HCT116 (cell line): ENCODE results near the gene RSAD2. TPM values are rescaled to one million over a fixed set of nuclear protein-coding genes. Genes with fewer than 3 reads are reported as not detected.

Experiments
- ATAC-seq: fragments of 200-7000 bp; cut with Tn5 transposase; 2 replicates; pipeline ENCODE4 v1.9.1; 2020; ENCODE audit warnings: mild to moderate bottlenecking, moderate library complexity
- BruUV-seq: library from RNA; stranded (reverse); fragments of 400-500 nt; replicated peaks from 2 replicates; lab custom pipeline; 2021; lab: Mats Ljungman, UMichigan
- CTCF ChIA-PET: fragments of 300-600 bp; sonication (Branson Sonifier 250); formaldehyde crosslinking; loops from one replicate; lab custom pipeline; 2021; ENCODE audit warnings: antibody characterized with exemption; lab: Charles Lee
- POLR2A ChIA-PET: fragments of 300-600, 350-600 bp; sonication (Branson Sonifier 250); formaldehyde crosslinking; loops from one replicate; lab custom pipeline; 2021; ENCODE audit warnings: antibody characterized with exemption; lab: Charles Lee
- RAD21 ChIA-PET, 2 experiments: fragments of 300-600 bp; sonication (Branson Sonifier 250); formaldehyde crosslinking; loops; one replicate each; lab custom pipeline; 2023; ENCODE audit warnings: low total read pairs in 2 of 2; ENCODE audit not compliant: uncharacterized antibody in 2 of 2, unreplicated experiment in 2 of 2, low non-redundant PET in 1 of 2; lab: Charles Lee
- DNase-seq: peaks from one replicate; pipeline ENCODE4 v3.0.0-alpha.2; 2010; ENCODE audit warnings: low read depth, low spot score
- H2AFZ ChIP-seq: fragments of 200-600 bp; shearing (Covaris generic), sonication (generic); 2 replicates; pipeline ENCODE4 v1.6.1; 2017; ENCODE audit warnings: low read depth, mixed run types, mixed read lengths, antibody characterized with exemption, low read length; ENCODE audit not compliant: poor library complexity, severe bottlenecking
- H3K27ac ChIP-seq: 2 replicates; pipeline ENCODE4 v1.5.1; 2012; ENCODE audit warnings: low read depth, low read length
- H3K27me3 ChIP-seq: fragments of 200-600 bp; sonication (generic); 2 replicates; pipeline ENCODE4 v1.6.1; 2016; ENCODE audit warnings: mixed run types, low read length, mixed read lengths; ENCODE audit not compliant: insufficient read depth
- H3K36me3 ChIP-seq, 2 experiments: fragments of 200-500 bp in 1 of 2; fragments of 200-600 bp in 1 of 2; sonication (Bioruptor generic) in 1 of 2; sonication (generic) in 1 of 2; 2 replicates each; pipeline versions ENCODE4 v1.5.1 to v1.6.1; 2014 to 2016; ENCODE audit warnings: low read length in 2 of 2, inconsistent platforms in 1 of 2, mixed read lengths in 1 of 2, mixed run types in 1 of 2; ENCODE audit not compliant: insufficient read depth in 2 of 2, control insufficient read depth in 1 of 2
- H3K4me1 ChIP-seq, 2 experiments: fragments of 200-600 bp in 1 of 2; sonication (generic) in 1 of 2; 2 replicates each; pipeline versions ENCODE4 v1.5.1 to v1.6.1; 2012 to 2017; ENCODE audit warnings: low read length in 2 of 2, inconsistent platforms in 1 of 2, mild to moderate bottlenecking in 1 of 2, mixed read lengths in 1 of 2, mixed run types in 1 of 2, moderate library complexity in 1 of 2; ENCODE audit not compliant: insufficient read depth in 2 of 2, control insufficient read depth in 1 of 2
- H3K4me2 ChIP-seq: fragments of 200-600 bp; sonication (generic); 2 replicates; pipeline ENCODE4 v1.6.1; 2017; ENCODE audit warnings: mixed run types, low read length, mixed read lengths
- H3K4me3 ChIP-seq, 2 experiments: fragments of 200-600 bp in 1 of 2; sonication (generic) in 1 of 2; replicated peaks in 1 of 2; 2 replicates each; pipeline ENCODE4 v1.5.1; 2011 to 2016; ENCODE audit warnings: low read length in 2 of 2, control low read depth in 1 of 2, low read depth in 1 of 2, mild to moderate bottlenecking in 1 of 2, mixed read lengths in 1 of 2, mixed run types in 1 of 2
- H3K79me2 ChIP-seq: fragments of 200-600 bp; sonication (generic); 2 replicates; pipeline ENCODE4 v1.6.1; 2017; ENCODE audit warnings: mild to moderate bottlenecking, mixed run types, low read length, moderate library complexity, mixed read lengths; ENCODE audit not compliant: insufficient read depth
- H3K9ac ChIP-seq: fragments of 200-600 bp; sonication (generic); 2 replicates; pipeline ENCODE4 v1.6.1; 2016; ENCODE audit warnings: low read length, mixed read lengths
- H3K9me2 ChIP-seq: fragments of 200-600 bp; sonication (generic), shearing (Covaris generic); 2 replicates; pipeline ENCODE4 v1.6.1; 2017; ENCODE audit warnings: mixed run types, mild to moderate bottlenecking, moderate library complexity; ENCODE audit not compliant: insufficient read depth
- H3K9me3 ChIP-seq, 2 experiments: fragments of 200-500 bp in 1 of 2; fragments of 200-600 bp in 1 of 2; sonication (Bioruptor generic) in 1 of 2; sonication (generic) in 1 of 2; 2 replicates each; pipeline ENCODE4 v1.6.1; 2014 to 2017; ENCODE audit warnings: low read length in 2 of 2, mixed read lengths in 2 of 2, inconsistent platforms in 1 of 2, low read depth in 1 of 2, mild to moderate bottlenecking in 1 of 2, mixed run types in 1 of 2, moderate library complexity in 1 of 2; ENCODE audit not compliant: control insufficient read depth in 1 of 2, insufficient read depth in 1 of 2
- H4K20me1 ChIP-seq: fragments of 200-600 bp; sonication (generic), shearing (Covaris generic); 2 replicates; pipeline ENCODE4 v1.6.1; 2017; ENCODE audit warnings: mixed run types, mild to moderate bottlenecking, moderate library complexity; ENCODE audit not compliant: insufficient read depth
- ATF3 ChIP-seq: IDR thresholded peaks from 2 replicates; pipeline ENCODE4 v1.6.1; 2012
- CBX3 ChIP-seq: IDR thresholded peaks from 2 replicates; pipeline ENCODE4 v1.6.1; 2012; ENCODE audit warnings: low read depth
- CEBPB ChIP-seq: IDR thresholded peaks from 2 replicates; pipeline ENCODE4 v1.6.1; 2012; ENCODE audit warnings: low read depth
- CTCF ChIP-seq, 3 experiments: fragments of 200-600 bp in 1 of 3; sonication (generic) in 1 of 3; IDR thresholded peaks in 2 of 3; conservative IDR thresholded peaks in 1 of 3; 2 replicates each; pipeline ENCODE4 v1.5.1; 2012 to 2017; ENCODE audit warnings: low read depth in 2 of 3, low read length in 2 of 3, antibody characterized with exemption in 1 of 3, borderline replicate concordance in 1 of 3, control low read depth in 1 of 3, mild to moderate bottlenecking in 1 of 3, mixed read lengths in 1 of 3, mixed run types in 1 of 3, moderate library complexity in 1 of 3; ENCODE audit not compliant: insufficient read depth in 1 of 3
- EZH2 ChIP-seq: fragments of 200-600 bp; sonication (generic); IDR thresholded peaks from 2 replicates; pipeline ENCODE4 v1.6.1; 2017; ENCODE audit warnings: antibody characterized with exemption, mixed run types
- EZH2phosphoT487 ChIP-seq: fragments of 200-600 bp; IDR thresholded peaks from 2 replicates; pipeline ENCODE4 v1.6.1; 2018; ENCODE audit warnings: antibody characterized with exemption, borderline replicate concordance
- FOSL1 ChIP-seq: IDR thresholded peaks from 2 replicates; pipeline ENCODE4 v1.6.1; 2012; ENCODE audit warnings: low read depth
- MAX ChIP-seq: IDR thresholded peaks from 2 replicates; pipeline ENCODE4 v1.6.1; 2012
- POLR2A ChIP-seq: IDR thresholded peaks from 2 replicates; pipeline ENCODE4 v1.7.0; 2011; ENCODE audit warnings: borderline replicate concordance; ENCODE audit not compliant: insufficient read depth, insufficient read length; ENCODE audit errors: extremely low read depth
- POLR2AphosphoS5 ChIP-seq: IDR thresholded peaks from 2 replicates; pipeline ENCODE4 v1.6.1; 2011; ENCODE audit warnings: mild to moderate bottlenecking, low read depth, low read length, moderate library complexity
- SP1 ChIP-seq: IDR thresholded peaks from 2 replicates; pipeline ENCODE4 v1.6.1; 2012; ENCODE audit warnings: low read depth
- ZFX ChIP-seq: fragments of 450-650 bp; IDR thresholded peaks from 2 replicates; pipeline ENCODE4 v1.6.1; 2017
- ZNF274 ChIP-seq: fragments of 200-500 bp; sonication (Bioruptor generic); IDR thresholded peaks from 2 replicates; pipeline ENCODE4 v1.6.1; 2014; ENCODE audit warnings: mild to moderate bottlenecking, low read depth, low read length, inconsistent platforms
- intact Hi-C: fragments of 100-400 bp; cut with micrococcal nuclease; formaldehyde crosslinking; loops from 2 replicates; pipeline ENCODE4 v1.10.0; 2022
- total RNA-seq: library from RNA; stranded (reverse); gene quantifications from one replicate; pipeline ENCODE4 v1.2.1, GENCODE V29; 2021; ENCODE audit not compliant: unreplicated experiment

The RSAD2 gene
- total RNA-seq, 1 experiment from 2014 or later, result not detected

- no peaks in the 10 kb centered on the region for H3K9me2 ChIP-seq
- ChIA-PET CTCF (interaction anchor here (0.7 to 1.6 kb wide), 2 partner anchors 21 to 83 kb away, joined by 3 to 4 read pairs; no protein-coding TSS in a partner anchor), RAD21 (no interaction called here), POLR2A (interaction anchor here (0.7 kb wide), 1 partner anchor 39 kb away, joined by 5 read pairs; no protein-coding TSS in a partner anchor)
- H3K9me3 ChIP-seq, result no peaks in the 10 kb centered on the region
- no peaks in the 10 kb centered on the region for H3K36me3 ChIP-seq
- DNase-seq (no peak), ATAC-seq (peak; percentile 60)
- no peak overlapping the region for H2AFZ ChIP-seq
- TF ChIP-seq MAX (no peak), ZFX (0 out of 2 replicates have a peak, but pooled peaks have one; percentile 13), POLR2A (no peak), SP1 (no peak)
- H3K4me1 ChIP-seq, result peaks cover 12 to 37% of the 10 kb centered on the region in 2 experiments; a peak in 3 of 4 replicates
- H3K9ac ChIP-seq, result peak overlapping the region; percentile 57
- H3K4me3 ChIP-seq, result peak overlapping the region; percentile 36 to 49
- BruUV-seq, result no TSS peak
- H3K79me2 ChIP-seq, result peaks cover 3% of the 10 kb centered on the region; the same call in 1 of the 2 replicates
- intact Hi-C loops, result loop anchor here (5.0 kb wide), 1 partner anchor 124 kb away; no protein-coding TSS in a partner anchor
- no peaks in the 10 kb centered on the region for H3K27me3 ChIP-seq
- H4K20me1 ChIP-seq, result no peaks in the 10 kb centered on the region
- H3K4me2 ChIP-seq, result peak overlapping the region; percentile 62
- H3K27ac ChIP-seq, result peak overlapping the region; percentile 59; the same call in 1 of the 2 replicates
Measured at GRCh38 chr2:6917761-6918421, 40.3 kb downstream of the RSAD2 start.

- DNase-seq (no peak), ATAC-seq (no peak)
- POLR2A ChIA-PET, result no interaction called here
- H3K9me2 ChIP-seq, result no peaks in the 10 kb centered on the region
- CTCF ChIA-PET, result interaction anchor here (1.6 kb wide), 1 partner anchor 23 kb away, joined by 4 read pairs; no protein-coding TSS in a partner anchor
- H3K79me2 ChIP-seq, result peaks cover 3% of the 10 kb centered on the region
- no peak overlapping the region for H3K4me2 ChIP-seq
- no peaks in the 10 kb centered on the region for H3K36me3 ChIP-seq
- RAD21 ChIA-PET, result no interaction called here
- H2AFZ ChIP-seq, result no peak overlapping the region
- H3K27me3 ChIP-seq, result no peaks in the 10 kb centered on the region
- intact Hi-C loops, result loop anchor here (5.0 kb wide), 1 partner anchor 122 kb away; no protein-coding TSS in a partner anchor
- BruUV-seq, result no TSS peak
- H3K9me3 ChIP-seq, result no peaks in the 10 kb centered on the region
- no peak overlapping the region for H3K9ac ChIP-seq
- peaks cover 9 to 24% of the 10 kb centered on the region in 2 experiments; a peak in 3 of 4 replicates for H3K4me1 ChIP-seq
- H3K4me3 ChIP-seq, result no peak overlapping the region
- no peaks in the 10 kb centered on the region for H4K20me1 ChIP-seq
- H3K27ac ChIP-seq, result no peak overlapping the region
- TF ChIP-seq FOSL1 (no peak), ZNF274 (no peak), EZH2 (no peak), CTCF (IDR thresholded peaks at IDR 0.05 in 2 of 3, conservative IDR thresholded peaks at IDR 0.05 in 1 of 3; ENCODE audit: borderline replicate concordance in 1 of 3, insufficient read depth in 1 of 3, low read depth in 2 of 3, low read length in 2 of 3) (no peak), CBX3 (no peak), CEBPB (no peak), ATF3 (no peak), POLR2AphosphoS5 (no peak), EZH2phosphoT487 (no peak), ZFX (no peak)
Measured at GRCh38 chr2:6919901-6920742, 42.5 kb downstream of the RSAD2 start.
